HG02852 (cell line): ENCODE results near the gene SMIM14.
"Not testable (repeated sequence)": the region's sequence is repeated elsewhere in the genome, so short reads cannot be mapped to it uniquely, and the experiment has no call there.

Source experiments
- ATAC-seq: cut with Tn5 transposase; IDR thresholded peaks from one replicate; pipeline ENCODE4 v1.9.1; 2021; ENCODE audit warnings: mild to moderate bottlenecking, moderate library complexity; ENCODE audit not compliant: unreplicated experiment

SMIM14 gene

DNA sequence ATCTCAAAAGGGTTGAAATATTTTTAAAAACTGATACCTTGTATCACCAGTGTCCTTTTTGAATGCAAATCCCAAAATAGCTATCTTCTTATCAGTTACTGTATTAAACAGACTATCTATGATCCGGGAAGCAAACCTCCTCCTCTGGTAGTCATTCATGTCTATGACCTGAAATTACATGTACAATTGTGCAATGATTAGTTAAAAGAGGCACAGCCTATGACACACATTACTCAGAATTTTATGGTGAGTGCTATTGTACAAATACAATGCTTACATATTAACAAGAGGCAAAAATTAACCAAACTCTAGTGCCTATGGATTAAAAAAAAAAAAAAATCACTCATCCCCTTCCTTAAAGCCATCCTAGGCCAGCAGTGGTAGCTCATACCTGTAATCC is 133.1 kb downstream of the SMIM14 start:
- ATAC-seq = no peak

- no peak for ATAC-seq
These were observed 134.1 kb downstream of the SMIM14 start for GRCh38 chr4:39504538-39504937.

DNA sequence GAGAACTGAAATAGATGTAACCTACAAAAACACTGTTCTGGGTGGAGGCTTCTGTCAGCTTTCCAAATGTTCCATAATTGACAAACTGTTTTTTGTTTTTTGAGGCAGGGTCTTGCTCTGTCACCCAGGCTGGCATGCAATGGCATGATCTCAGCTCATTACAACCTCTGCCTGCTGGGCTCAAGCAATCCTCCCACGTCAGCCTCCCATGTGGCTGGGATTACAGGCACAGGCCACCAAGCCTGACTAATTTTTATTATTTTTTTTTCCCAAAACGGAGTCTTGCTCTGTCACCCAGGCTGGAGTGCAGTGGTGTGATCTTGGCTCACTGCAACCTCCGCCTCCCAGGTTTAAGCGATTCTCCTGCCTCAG is 136.0 kb downstream of the SMIM14 start:
- ATAC-seq = not testable (repeated sequence)

- ATAC-seq = no peak
These were observed 136.5 kb downstream of the SMIM14 start for GRCh38 chr4:39502019-39502663.

DNA sequence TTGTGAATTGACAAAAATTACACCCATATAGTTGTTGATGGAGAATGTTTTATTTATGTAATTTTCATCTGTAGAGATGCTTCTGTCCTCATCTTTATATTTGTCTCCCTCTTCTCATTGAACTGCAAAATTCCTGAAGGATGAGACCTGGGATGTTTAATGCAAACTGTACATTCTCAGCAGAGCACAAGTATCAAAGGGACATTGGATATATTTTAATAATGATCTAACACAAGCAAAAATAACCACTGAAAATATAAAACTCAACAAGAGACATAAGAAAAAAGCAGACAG is 140.0 kb downstream of the SMIM14 start:
- ATAC-seq = no peak

GRCh38 chr4:39497909-39498726 is 140.5 kb downstream of the SMIM14 start:
- no peak for ATAC-seq
